Measurements from ENCODE around the gene VSNL1.

DNA sequence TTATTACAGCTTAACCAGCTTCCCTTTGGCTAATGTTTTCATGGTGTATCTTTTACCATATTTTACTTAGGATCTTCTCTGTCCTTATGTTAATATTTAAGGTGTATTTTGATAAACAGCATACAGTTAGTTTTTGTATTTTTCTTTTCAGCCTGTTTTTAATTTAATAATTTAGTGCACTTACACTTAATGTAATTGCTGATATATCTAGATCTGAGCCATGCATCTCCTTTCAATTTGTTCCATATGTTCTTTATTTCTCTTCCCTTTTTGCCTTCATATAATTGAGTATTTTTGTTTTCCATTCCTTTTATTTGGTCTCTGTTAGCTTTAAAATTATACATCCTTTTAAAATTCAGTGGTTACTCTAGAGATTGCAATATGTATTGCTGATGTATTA, 134.3 kb downstream of the VSNL1 start:
- TF ChIP-seq, protein P1, sequence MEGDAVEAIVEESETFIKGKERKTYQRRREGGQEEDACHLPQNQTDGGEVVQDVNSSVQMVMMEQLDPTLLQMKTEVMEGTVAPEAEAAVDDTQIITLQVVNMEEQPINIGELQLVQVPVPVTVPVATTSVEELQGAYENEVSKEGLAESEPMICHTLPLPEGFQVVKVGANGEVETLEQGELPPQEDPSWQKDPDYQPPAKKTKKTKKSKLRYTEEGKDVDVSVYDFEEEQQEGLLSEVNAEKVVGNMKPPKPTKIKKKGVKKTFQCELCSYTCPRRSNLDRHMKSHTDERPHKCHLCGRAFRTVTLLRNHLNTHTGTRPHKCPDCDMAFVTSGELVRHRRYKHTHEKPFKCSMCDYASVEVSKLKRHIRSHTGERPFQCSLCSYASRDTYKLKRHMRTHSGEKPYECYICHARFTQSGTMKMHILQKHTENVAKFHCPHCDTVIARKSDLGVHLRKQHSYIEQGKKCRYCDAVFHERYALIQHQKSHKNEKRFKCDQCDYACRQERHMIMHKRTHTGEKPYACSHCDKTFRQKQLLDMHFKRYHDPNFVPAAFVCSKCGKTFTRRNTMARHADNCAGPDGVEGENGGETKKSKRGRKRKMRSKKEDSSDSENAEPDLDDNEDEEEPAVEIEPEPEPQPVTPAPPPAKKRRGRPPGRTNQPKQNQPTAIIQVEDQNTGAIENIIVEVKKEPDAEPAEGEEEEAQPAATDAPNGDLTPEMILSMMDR (IDR thresholded peaks at IDR 0.05) = no peak
- TF ChIP-seq POLR2A (IDR thresholded peaks at IDR 0.05) = no peak
